COLO668 (cell line): Measurements from ENCODE around the gene CDRT4.
"Not testable (repeated sequence)": the region's sequence is repeated elsewhere in the genome, so short reads cannot be mapped to it uniquely, and the experiment has no call there.

Experiments
- DNase-seq: peaks from one replicate; lab custom pipeline; 2025; ENCODE audit not compliant: unreplicated experiment; lab: John Stamatoyannopoulos, UW

The CDRT4 gene

GRCh38 chr17:15467592-15467991, at the start of gene CDRT4:
Gene CDRT4, minus strand, starts transcription at chr17:15467621. Its CDS starts 27,383 bp downstream, at chr17:15440238.
- DNase-seq: no peak

GRCh38 chr17:15516150-15516549, 48.7 kb upstream of the CDRT4 start:
- no peak for DNase-seq

GRCh38 chr17:15514469-15514868, 47.0 kb upstream of the CDRT4 start:
- no peak for DNase-seq

- no peak for DNase-seq
Measured at GRCh38 chr17:15513856-15514459, 46.5 kb upstream of the CDRT4 start.

GRCh38 chr17:15513058-15513791, 45.8 kb upstream of the CDRT4 start:
- DNase-seq: no peak

GRCh38 chr17:15512071-15512709, 44.8 kb upstream of the CDRT4 start:
- DNase-seq: no peak

GRCh38 chr17:15511142-15511541, 43.7 kb upstream of the CDRT4 start:
- no peak for DNase-seq

GRCh38 chr17:15510361-15510760, 42.9 kb upstream of the CDRT4 start:
- no peak for DNase-seq

- DNase-seq: no peak
Measured at GRCh38 chr17:15509095-15509494, 41.7 kb upstream of the CDRT4 start.

- no peak for DNase-seq
Measured at GRCh38 chr17:15508466-15508865, 41.0 kb upstream of the CDRT4 start.

- DNase-seq: no peak
Measured at GRCh38 chr17:15507896-15508295, 40.5 kb upstream of the CDRT4 start.

- no peak for DNase-seq
Measured at GRCh38 chr17:15507001-15507400, 39.6 kb upstream of the CDRT4 start.

GRCh38 chr17:15505708-15506107, 38.3 kb upstream of the CDRT4 start:
- not testable (repeated sequence) for DNase-seq

- no peak for DNase-seq
Measured at GRCh38 chr17:15503731-15504130, 36.3 kb upstream of the CDRT4 start.

- DNase-seq: peak; percentile 11
Measured at GRCh38 chr17:15502369-15503112, 35.1 kb upstream of the CDRT4 start.

- no peak for DNase-seq
Measured at GRCh38 chr17:15501793-15502192, 34.4 kb upstream of the CDRT4 start.

- DNase-seq: no peak
Measured at GRCh38 chr17:15501282-15501681, 33.9 kb upstream of the CDRT4 start.

GRCh38 chr17:15498107-15498506, 30.7 kb upstream of the CDRT4 start:
- DNase-seq: no peak

- no peak for DNase-seq
Measured at GRCh38 chr17:15496735-15497670, 29.6 kb upstream of the CDRT4 start.

- DNase-seq: no peak
Measured at GRCh38 chr17:15494821-15495220, 27.4 kb upstream of the CDRT4 start.

GRCh38 chr17:15493693-15494035, 26.2 kb upstream of the CDRT4 start:
- DNase-seq: no peak
